GM21360 (cell line): ENCODE data around the gene CLIP2.
"Not testable (repeated sequence)": the region's sequence is repeated elsewhere in the genome, so short reads cannot be mapped to it uniquely, and the experiment has no call there.

Source experiments
- ATAC-seq: cut with Tn5 transposase; IDR thresholded peaks from one replicate; pipeline ENCODE4 v1.9.1; 2021; ENCODE audit warnings: mild to moderate bottlenecking, moderate library complexity; ENCODE audit not compliant: unreplicated experiment

Gene CLIP2

GRCh38 chr7:74365322-74366022, 76.3 kb downstream of the CLIP2 start:
- ATAC-seq: no peak

GRCh38 chr7:74371381-74372341, 82.5 kb downstream of the CLIP2 start:
- ATAC-seq: no peak

GRCh38 chr7:74372511-74373111, 83.4 kb downstream of the CLIP2 start:
- ATAC-seq: no peak

DNA sequence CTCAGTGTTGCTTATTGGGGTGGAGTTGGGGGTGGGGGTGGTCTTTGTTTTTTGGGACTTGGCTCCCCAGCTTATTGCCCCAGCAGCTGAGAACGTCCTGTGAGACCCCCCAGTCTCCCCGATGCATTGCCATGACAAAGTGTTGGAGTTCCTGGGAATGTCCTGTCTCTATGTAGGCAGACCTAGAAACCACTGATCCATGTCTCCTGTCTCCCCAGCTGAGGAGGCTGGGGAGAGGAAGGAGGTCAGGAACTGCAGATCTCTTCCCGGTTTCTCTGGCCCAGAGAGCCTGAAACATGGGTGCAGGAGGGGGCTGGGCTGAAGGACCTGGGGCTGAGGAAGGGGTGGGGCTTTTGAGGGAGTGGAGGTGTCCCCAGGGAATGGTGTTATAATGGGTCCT, 84.3 kb downstream of the CLIP2 start:
- ATAC-seq: no peak

GRCh38 chr7:74375726-74376220, 86.6 kb downstream of the CLIP2 start:
- no peak for ATAC-seq

GRCh38 chr7:74376256-74377036, 87.2 kb downstream of the CLIP2 start:
- no peak for ATAC-seq

DNA sequence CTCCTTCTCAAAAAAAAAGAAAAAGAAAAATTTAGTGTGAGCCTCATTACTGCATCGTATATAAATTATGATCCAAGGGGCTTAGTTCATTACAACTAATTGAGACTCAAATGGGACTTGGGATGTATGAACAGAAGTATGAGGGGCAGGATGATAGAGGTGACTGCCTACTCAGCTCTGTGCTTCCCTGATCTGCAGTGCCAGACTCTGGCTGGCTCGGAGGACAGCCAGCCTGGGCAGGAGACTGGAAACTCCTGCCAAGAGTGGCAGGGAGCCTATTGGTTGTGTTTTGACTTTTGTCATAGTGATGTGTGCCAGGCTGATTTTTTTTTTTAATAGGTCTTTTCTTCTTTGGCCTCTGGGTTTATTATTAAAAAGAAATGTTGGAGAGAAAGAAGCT, 90.7 kb downstream of the CLIP2 start:
- ATAC-seq: no peak

DNA sequence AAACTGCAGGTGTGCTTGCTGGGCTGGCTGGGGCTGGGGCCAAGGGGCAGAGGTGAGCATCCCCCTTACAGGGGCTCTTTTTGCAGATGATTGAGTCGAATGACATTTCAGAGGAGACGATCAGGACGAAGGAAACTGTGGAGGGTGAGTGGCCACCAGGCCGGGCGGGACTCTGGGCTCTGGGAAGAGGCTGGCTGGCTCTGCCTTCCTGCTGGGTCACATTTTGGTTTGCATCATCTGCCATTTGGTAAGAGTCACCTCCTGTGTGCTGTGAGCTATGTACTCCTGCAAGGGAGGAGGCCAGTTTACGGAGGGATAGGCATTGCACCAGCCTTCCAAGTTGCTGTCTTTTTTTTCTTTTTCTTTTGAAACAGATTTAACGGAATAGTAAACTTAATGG, 91.5 kb downstream of the CLIP2 start:
- ATAC-seq: no peak

DNA sequence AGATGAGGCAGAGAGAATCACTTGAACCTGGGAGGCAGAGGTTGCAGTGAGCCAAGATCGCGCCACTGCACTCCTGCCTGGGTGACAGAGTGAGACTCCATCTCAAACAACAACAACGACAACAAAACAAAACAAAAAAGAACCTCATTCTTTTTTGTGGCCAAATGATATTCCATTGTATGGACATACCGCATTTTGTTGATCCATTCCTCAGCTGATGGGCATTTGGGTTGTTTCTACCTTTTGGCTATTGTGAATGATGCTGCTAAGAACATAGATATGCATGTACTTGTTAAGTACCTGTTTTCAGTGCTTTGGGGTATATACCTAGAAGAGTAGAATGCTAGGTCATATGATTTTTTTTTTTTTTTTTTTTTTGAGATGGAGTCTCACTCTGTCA, 94.9 kb downstream of the CLIP2 start:
- not testable (repeated sequence) for ATAC-seq

- ATAC-seq: not testable (repeated sequence)
These were observed 95.6 kb downstream of the CLIP2 start for GRCh38 chr7:74384854-74385253.

DNA sequence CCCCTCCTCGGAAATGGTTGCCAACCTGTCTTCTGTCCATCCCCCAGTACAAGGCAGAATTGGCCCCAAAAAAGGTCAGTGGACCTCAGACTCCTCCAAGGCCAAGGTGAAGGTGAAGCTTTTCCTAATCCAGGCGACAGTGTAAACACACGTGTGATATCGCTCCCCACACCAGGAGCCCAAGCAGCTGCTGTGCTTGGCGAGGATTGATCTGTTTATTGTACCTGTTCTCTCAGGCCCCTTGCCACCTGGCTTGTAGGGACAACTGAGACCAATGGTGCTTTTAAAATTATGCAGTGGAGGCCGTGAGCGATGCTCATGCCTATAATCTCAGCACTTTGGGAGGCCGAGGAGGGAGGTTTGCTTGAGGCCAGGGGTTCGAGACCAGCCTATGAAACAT, 98.4 kb downstream of the CLIP2 start:
- no peak for ATAC-seq

GRCh38 chr7:74388880-74389415, 99.7 kb downstream of the CLIP2 start:
- no peak for ATAC-seq

GRCh38 chr7:74393722-74394121, 104.5 kb downstream of the CLIP2 start:
- ATAC-seq: not testable (repeated sequence)

GRCh38 chr7:74394601-74395000, 105.4 kb downstream of the CLIP2 start:
- ATAC-seq: not testable (repeated sequence)

DNA sequence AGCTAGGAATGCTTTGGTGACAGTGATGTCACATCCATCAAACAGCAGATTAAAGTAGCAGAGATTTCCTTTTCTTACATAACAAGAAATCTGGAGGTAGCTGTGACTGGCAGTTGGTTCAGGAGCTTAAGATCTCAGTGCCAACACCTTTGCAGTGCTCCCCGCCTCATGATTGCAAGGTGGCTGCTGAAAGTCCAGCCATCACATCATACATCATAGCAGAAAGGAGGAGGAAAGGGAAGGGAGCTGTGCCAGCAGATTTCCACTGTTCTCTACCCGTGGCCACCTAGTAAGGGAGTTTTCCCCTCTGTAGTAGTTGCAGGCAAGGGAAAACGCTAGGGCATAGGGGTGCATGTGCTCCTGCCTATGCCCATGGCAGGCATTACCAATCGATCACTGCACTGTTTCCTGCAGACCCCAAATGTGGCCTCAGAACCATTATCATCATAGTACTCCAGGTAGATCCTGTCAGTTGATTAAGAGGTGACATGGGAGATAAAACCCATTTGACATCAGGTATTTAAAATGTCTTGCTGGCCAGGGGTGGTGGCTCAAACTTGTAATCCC, 106.6 kb downstream of the CLIP2 start:
- no peak for ATAC-seq

GRCh38 chr7:74396993-74397392, 107.8 kb downstream of the CLIP2 start:
- no peak for ATAC-seq

- no peak for ATAC-seq
These were observed 109.2 kb downstream of the CLIP2 start for GRCh38 chr7:74398426-74398825.

- no peak for ATAC-seq
These were observed 109.8 kb downstream of the CLIP2 start for GRCh38 chr7:74399006-74399405.

DNA sequence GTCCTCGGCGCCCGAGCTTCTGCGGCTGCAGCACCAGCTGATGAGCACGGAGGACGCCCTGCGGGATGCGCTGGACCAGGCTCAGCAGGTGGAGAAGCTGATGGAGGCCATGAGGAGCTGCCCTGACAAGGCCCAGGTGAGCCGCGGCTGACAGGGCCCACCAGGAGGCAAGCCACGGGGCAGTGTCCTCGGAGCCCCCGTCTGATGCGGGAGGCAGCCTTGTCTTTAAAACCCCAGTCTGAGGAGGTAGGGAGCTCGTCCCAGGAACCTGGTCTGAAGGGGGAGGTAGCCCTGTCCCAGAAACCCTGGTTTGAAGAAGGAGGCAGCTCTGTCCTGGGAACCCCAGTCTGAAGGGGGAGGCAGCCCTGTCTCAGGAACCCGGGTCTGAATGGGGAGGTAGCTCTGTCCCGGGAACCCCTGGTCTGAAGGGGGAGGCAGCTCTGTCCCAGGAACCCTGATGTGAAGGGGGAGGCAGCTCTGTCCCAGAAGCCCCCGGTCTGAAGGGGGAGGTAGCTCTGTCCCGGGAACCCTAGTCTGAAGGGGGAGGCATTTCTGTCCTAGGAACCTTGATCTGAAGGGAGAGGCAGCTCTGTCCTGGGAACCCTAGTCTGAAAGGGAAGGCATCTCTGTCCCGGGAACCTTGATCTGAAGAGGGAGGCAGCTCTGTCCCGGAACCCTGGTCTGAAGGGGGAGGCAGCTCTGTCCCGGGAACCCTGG, 111.4 kb downstream of the CLIP2 start:
- no peak for ATAC-seq
